OCI-LY1 (cell line): ENCODE measurements around the gene PCDH19.

Experiments used
- EZH2 ChIP-seq: fragments of 200-600 bp; sonication (generic), shearing (Covaris generic); IDR thresholded peaks from 2 replicates; pipeline ENCODE4 v1.8.0; 2017; ENCODE audit warnings: borderline replicate concordance, mixed run types, mild to moderate bottlenecking, antibody characterized with exemption, low read length, moderate library complexity, mixed read lengths
- TF ChIP-seq, protein P1 (sequence below): fragments of 200-600 bp; sonication (generic), shearing (Covaris generic); IDR thresholded peaks from 2 replicates; pipeline ENCODE4 v1.5.1; 2017; ENCODE audit warnings: mild to moderate bottlenecking, antibody characterized with exemption, low read length, moderate library complexity, mixed read lengths

DNA sequence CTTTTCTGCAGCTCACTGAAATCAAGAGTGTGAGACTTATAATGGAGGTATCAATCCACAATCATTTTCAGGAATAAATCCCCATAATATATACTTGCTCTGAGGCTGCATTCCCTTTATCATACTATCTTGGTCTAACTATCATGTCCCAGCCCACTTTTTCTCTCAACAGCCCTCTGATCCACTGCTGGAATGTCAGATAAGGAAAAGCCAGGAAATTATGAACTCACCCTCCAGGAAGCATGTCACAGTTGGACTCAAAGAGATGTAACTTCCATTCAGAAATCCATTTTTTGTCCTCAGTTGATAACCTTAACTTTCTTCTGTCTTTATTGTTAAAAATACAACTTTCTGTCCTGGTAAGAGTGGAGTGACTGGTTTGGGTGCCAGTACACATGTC, 144.9 kb downstream of the PCDH19 start:
- TF ChIP-seq, protein P1, sequence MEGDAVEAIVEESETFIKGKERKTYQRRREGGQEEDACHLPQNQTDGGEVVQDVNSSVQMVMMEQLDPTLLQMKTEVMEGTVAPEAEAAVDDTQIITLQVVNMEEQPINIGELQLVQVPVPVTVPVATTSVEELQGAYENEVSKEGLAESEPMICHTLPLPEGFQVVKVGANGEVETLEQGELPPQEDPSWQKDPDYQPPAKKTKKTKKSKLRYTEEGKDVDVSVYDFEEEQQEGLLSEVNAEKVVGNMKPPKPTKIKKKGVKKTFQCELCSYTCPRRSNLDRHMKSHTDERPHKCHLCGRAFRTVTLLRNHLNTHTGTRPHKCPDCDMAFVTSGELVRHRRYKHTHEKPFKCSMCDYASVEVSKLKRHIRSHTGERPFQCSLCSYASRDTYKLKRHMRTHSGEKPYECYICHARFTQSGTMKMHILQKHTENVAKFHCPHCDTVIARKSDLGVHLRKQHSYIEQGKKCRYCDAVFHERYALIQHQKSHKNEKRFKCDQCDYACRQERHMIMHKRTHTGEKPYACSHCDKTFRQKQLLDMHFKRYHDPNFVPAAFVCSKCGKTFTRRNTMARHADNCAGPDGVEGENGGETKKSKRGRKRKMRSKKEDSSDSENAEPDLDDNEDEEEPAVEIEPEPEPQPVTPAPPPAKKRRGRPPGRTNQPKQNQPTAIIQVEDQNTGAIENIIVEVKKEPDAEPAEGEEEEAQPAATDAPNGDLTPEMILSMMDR, result no peak
- TF ChIP-seq EZH2, result no peak
